Hematopoietic multipotent progenitor cell treated with erythropoietin and hydrocortisone succinate and interleukin-3 and kit ligand, for 4 days (in vitro differentiated cells): ENCODE measurements around the gene HOXB9.
A peak's percentile ranks its signal among the peaks of the same experiment; 100 is the strongest.

Experiments
- DNase-seq: peaks from one replicate; pipeline ENCODE4 v3.0.0-alpha.2; 2015

HOXB9 gene

GRCh38 chr17:48594538-48595277, 31.4 kb downstream of the HOXB9 start:
- no peak for DNase-seq

GRCh38 chr17:48593840-48594537, 32.2 kb downstream of the HOXB9 start:
- DNase-seq = peak; percentile 90

- peak; percentile 68 for DNase-seq
Measured at GRCh38 chr17:48593126-48593829, 32.9 kb downstream of the HOXB9 start, which contains the start of gene HOXB5. HOXB5 (minus strand) TSS chr17:48593779; CDS start chr17:48593682, 97 bp downstream.

- peak; percentile 69 for DNase-seq
Measured at GRCh38 chr17:48592577-48592976, 33.6 kb downstream of the HOXB9 start.

GRCh38 chr17:48592057-48592514, 34.1 kb downstream of the HOXB9 start:
- no peak for DNase-seq

- DNase-seq = no peak
Measured at GRCh38 chr17:48591255-48592056, 34.7 kb downstream of the HOXB9 start.

- no peak for DNase-seq
Measured at GRCh38 chr17:48590607-48591161, 35.5 kb downstream of the HOXB9 start.

- no peak for DNase-seq
Measured at GRCh38 chr17:48589831-48590606, 36.1 kb downstream of the HOXB9 start, which contains the start of gene HOXB3. HOXB3 (minus strand) TSS chr17:48590241; CDS start chr17:48552474, 37,767 bp downstream.

- no peak for DNase-seq
Measured at GRCh38 chr17:48589060-48589830, 36.9 kb downstream of the HOXB9 start.

GRCh38 chr17:48588528-48588927, 37.6 kb downstream of the HOXB9 start:
- no peak for DNase-seq

- DNase-seq = no peak
Measured at GRCh38 chr17:48588074-48588415, 38.1 kb downstream of the HOXB9 start.

GRCh38 chr17:48587276-48588073, 38.7 kb downstream of the HOXB9 start:
- DNase-seq = no peak

GRCh38 chr17:48586355-48587258, 39.6 kb downstream of the HOXB9 start:
- DNase-seq = peak; percentile 46

GRCh38 chr17:48584223-48584741, 41.9 kb downstream of the HOXB9 start:
- no peak for DNase-seq

- no peak for DNase-seq
Measured at GRCh38 chr17:48583708-48584222, 42.4 kb downstream of the HOXB9 start.

GRCh38 chr17:48582750-48583069, 43.4 kb downstream of the HOXB9 start:
- no peak for DNase-seq

GRCh38 chr17:48579760-48580554, 46.2 kb downstream of the HOXB9 start:
- DNase-seq = peak; percentile 63

GRCh38 chr17:48579471-48579759, 46.7 kb downstream of the HOXB9 start:
- DNase-seq = no peak
